Measurements from ENCODE around the gene RND3.

Gene RND3

GRCh38 chr2:150494234-150494945, 6.9 kb upstream of the RND3 start:
- DNase-seq (ENCODE audit: low read depth in 2 of 2, low spot score in 1 of 2): no peak

- DNase-seq (ENCODE audit: low read depth in 2 of 2, low spot score in 1 of 2): no peak
These were observed 4.5 kb upstream of the RND3 start for GRCh38 chr2:150491943-150492342.

- DNase-seq (ENCODE audit: low read depth in 2 of 2, low spot score in 1 of 2): no peak
These were observed 4.0 kb upstream of the RND3 start for GRCh38 chr2:150491430-150491829.

- DNase-seq (ENCODE audit: low read depth in 2 of 2, low spot score in 1 of 2): no peak
These were observed 3.0 kb upstream of the RND3 start for GRCh38 chr2:150490466-150490865.

- no peak for DNase-seq (ENCODE audit: low read depth in 2 of 2, low spot score in 1 of 2)
These were observed 655 bp downstream of the RND3 start for GRCh38 chr2:150486539-150487484.

GRCh38 chr2:150485871-150486538, 1.5 kb downstream of the RND3 start:
- DNase-seq (ENCODE audit: low read depth in 2 of 2, low spot score in 1 of 2): no peak

DNA sequence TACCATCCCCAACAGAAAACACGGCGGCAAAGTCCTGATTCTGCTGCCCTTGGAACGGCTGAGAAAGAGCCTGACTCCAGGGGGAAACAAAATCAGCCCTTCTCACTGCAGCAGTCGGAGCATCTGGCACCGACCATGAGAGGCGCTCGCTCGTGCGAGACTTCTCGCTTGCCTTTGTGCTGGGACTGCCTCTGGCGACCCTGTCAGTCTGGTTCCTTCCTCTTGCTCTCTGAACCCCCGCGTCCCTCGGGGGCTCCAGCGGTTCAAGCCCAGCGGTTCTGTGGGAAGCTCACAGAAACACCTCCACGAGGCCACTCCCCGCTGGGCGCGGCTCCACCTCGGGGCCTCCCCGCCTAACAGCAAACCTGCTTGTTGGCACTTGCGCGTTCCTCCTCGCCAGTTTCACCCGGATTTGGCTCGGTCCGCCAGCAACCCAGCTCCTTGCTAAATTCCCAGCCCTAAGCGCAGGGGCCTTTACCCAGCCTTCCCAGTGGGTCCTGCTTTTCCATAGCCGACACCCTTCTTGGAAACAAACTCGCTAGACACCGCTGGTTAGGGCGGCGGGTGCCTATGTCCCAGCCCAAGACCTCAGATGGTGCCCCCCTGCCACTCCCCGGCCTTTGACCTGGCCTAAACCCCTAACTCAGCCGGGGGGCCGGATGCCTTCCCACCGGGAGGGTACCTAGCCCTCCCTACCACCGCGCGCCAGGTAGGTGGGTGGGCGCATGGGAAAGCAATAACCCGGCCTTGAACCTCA, 2.2 kb downstream of the RND3 start:
- no peak for DNase-seq (ENCODE audit: low read depth in 2 of 2, low spot score in 1 of 2)

DNA sequence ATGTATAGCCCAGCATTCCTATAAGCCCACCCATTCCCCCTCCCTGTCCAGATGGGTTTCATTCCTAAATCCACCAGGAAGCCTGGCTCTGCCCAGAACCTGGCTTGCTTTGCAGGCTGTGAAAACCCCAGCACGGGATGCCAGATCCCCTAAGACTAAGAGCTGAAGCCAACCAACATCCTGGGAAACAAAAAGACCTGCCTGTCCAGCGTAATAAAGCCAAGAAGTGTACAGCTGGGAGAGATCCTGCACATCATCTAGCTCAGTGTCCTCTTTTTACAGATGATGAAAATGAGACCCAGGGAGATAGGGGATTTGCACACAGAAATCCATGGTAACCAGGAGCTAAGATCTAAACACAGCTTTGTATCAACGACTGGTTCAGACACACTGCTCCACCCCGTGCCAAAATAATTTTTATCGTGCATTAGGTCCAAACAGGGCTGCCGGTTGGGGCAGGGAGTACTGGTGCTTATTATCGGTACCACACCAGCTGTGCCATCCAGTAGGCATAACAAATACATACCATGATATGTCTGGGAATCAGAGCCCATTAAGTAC, 2.9 kb downstream of the RND3 start:
- no peak for DNase-seq (ENCODE audit: low read depth in 2 of 2, low spot score in 1 of 2)

DNA sequence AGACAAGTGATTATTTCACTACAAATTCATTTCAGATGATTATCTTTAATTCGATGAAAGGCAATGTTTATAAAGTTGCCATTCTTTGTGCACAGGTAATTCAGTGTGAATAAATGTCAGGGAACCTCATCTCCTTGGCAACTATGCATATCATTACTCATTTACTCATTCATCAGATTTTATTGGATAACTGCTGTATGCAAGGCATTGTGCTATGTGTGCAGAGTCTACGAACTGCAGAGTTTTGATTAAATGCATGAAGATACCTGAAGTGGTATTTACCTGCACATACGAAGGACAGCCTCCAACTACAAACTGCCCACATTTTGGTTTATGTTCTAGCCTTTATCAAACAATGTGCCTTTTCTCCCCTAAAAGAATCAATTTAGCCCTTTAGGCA, 3.5 kb downstream of the RND3 start:
- DNase-seq (ENCODE audit: low read depth in 2 of 2, low spot score in 1 of 2): no peak

DNA sequence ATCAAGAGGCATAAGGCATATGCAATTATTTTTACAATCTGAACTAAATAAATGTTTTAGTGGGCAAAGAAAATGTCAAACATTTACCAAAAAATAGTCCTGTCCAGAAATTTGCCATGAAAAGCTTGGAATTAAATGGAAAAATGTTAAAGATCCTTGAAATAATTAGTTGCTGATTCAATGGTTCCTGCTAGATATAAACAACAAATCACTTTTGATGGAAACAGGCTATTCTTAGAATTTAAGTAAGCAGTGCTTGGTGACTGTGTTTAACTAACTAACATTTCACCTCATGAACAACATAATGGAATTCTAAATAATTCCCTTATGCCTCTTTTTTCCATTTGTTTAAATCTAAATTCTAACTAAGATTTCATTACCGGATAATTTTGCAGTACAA, 3.9 kb downstream of the RND3 start:
- DNase-seq (ENCODE audit: low read depth in 2 of 2, low spot score in 1 of 2): no peak

DNA sequence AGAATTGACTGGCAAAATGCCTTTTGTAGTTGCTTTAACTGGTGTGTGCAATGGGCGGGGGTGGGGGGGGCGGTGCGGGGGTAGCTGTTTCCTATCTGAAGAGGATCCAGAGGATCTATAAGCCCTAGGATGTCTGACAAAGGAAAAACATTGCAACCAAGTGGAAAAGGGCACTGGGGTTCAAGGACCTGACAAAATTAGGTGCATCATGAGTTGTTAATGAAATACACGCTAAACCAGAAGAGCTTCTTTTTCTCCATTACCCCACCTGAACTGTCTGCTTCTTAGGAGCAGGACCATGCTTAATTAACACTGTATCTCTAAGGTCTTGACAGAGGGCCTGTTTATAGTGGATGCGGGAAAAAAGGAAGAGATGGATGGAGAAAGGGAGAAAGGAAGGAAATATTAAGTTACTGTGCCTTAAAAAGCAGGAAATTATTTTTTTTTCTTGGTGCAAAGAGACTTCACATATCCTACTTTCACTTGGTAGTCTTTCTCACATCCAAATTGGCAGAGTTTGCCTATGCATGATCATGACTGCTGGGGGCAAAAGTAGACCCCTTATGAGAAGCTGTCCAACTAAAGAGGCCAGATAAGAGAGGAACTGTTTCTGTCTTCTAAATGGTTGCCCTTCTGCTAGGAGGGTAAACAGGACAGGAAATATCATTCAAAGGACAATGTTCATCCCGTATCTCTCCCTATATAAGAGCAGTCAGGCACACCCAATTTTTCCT, 4.6 kb downstream of the RND3 start:
- DNase-seq (ENCODE audit: low read depth in 2 of 2, low spot score in 1 of 2): no peak

DNA sequence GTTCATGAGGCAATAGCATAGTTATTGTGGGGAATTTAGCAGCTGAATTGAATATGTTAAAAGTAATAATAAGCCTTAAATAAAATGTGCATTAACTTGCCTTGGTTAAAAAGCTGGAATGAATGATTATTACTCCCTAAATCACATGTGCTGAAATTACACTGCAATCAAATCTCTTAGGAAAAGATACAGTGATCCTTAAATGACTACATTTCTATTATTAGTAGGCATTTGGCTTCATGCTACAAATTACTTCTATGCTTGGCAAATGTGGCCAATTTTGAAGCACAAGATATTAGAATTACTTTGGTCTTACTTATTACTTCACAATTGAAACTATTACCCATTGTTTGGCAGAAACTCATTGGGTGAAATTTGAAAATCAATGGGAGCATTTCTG, 5.4 kb downstream of the RND3 start:
- DNase-seq (ENCODE audit: low read depth in 2 of 2, low spot score in 1 of 2): no peak

DNA sequence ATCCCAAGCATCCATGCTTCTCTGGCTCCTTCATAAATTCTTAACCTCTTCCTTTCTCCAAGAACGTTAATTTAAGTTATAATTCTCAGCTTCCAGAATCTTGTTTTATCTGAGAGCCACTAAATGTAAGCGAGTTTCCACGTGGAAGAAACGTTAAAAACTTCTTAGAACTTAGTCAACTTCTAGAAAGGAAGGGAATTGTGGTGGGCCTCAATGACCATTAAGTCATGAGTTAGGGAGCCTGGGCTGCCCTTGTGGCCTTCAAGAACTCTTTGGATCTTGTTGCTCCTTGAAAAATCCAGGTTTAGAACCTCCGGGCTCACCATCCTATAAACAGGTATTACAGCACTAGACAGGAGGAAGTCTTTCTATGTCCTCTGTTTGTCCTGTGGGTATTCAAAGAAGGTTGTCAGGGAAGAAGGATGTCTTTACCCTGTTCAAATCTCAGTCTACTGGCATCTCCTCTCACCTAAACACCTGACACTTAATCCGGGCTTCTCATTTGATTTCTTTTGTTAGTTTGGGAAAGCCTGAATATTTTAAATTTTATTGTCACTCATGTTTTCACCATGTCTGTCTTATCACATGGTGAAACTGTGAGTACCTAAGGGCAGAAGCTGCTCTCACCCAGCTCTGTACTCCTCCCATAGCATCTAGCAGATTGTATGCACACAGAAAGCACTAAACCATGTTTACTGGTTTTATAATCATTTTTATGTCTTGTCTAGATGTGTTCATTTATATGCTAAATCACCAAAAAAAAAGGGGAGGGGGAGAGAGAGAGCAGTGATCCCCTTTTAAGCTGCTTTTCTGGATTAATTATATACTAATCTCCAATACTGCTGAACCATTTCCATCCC, 6.3 kb downstream of the RND3 start:
- no peak for DNase-seq (ENCODE audit: low read depth in 2 of 2, low spot score in 1 of 2)

DNA sequence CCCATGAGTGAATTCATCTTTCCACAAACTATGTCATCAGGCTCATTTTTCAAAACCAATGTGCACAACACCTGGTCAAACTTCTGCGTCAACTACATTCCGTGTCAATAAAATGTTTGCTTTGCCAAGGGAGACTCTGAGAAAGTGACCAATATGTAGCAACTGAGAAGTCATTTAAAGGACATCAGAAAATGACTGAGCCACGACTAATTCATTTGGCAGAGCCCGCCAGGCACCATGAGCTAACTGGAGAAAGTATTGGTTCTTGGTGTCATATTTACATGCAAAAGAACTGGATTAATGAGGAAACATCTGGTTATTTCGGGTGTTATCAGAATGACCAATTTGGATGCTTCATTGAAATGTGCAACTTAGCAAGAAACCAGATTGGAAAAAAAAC, 7.2 kb downstream of the RND3 start:
- DNase-seq (ENCODE audit: low read depth in 2 of 2, low spot score in 1 of 2): no peak

DNA sequence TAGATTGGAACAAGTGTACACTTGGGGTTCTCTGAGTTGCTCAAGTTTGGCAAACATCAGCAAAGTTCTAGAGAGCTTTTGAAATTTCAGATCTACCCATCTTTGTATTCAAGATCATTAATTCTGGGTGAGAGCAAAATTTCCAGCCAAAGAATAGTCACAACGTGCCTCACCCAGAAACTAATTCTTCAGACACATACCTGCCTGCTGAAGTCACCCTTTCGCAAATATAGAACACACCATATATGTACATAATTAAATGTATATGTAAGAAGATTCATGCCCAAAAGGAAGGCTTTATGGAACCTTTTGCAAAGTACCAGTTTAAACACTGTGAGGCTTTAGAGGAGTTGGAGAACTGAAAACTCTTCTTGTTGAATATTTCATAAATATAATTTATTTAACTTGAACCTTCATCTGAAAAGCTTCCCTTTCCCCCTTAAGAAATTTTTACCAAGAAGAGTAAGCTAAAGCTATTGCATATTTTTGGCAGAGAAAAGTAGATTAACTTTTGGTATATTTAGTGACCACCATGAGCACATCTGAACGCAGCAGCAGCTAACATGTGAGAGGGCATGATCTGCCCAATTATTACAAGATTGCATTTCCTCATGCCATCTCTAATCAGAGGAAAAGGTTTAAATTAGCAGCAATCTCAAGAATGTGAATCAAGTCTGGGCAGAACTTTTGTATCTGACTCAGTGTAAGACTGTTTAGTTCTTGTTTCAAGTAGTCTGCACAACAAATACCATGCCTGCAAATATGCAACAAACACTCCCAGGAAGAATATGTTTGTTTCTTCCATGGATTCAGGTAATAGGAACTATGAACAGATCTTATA, 8.2 kb downstream of the RND3 start:
- no peak for DNase-seq (ENCODE audit: low read depth in 2 of 2, low spot score in 1 of 2)

GRCh38 chr2:150478200-150478974, 9.1 kb downstream of the RND3 start:
- no peak for DNase-seq (ENCODE audit: low read depth in 2 of 2, low spot score in 1 of 2)

DNA sequence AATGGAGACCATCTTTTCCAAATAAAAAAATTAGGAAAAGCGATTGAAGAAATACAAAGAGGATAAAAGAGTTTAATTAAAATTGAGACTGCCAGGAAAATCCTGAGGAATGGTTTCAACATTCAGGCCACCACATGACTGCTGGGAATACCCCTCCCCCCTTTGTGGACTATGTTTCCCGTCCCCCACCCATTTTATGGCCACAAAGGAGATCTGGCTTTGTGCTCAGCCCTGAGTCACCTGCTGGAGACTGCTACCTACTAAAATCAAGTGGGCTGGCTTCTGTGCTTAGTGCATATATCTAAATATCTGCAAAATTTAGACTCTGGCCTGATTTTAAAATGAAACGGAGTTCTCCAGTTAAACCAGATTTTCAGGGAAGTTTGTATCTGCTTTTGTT, 10.1 kb downstream of the RND3 start:
- DNase-seq (ENCODE audit: low read depth in 2 of 2, low spot score in 1 of 2): no peak

Measured in stimulated activated CD8-positive, alpha-beta memory T cell treated with anti-CD3 and anti-CD28 coated beads, Interleukin-4, amount 100 ng/mL, for 1 hour (primary cell).